HepG2 (cell line): ENCODE data around the gene PSEN1. TPM values are rescaled to one million over a fixed set of nuclear protein-coding genes. Genes with fewer than 3 reads are reported as not detected.

ENCODE experiments used
- BCL6 ChIP-seq: IDR thresholded peaks from 2 replicates; pipeline ENCODE4 v1.6.1; 2016; ENCODE audit warnings: missing genetic modification reagents, missing compliant biosample characterization
- CBFB ChIP-seq: sonication (generic); formaldehyde crosslinking; IDR thresholded peaks from 2 replicates; pipeline ENCODE4 v1.4.0; 2020; ENCODE audit warnings: missing genetic modification reagents
- CBX1 ChIP-seq: IDR thresholded peaks from one replicate; pipeline ENCODE4 v1.6.1; 2016; ENCODE audit warnings: antibody characterized with exemption, low read depth
- CBX5 ChIP-seq: sonication (generic); formaldehyde crosslinking; IDR thresholded peaks from 2 replicates; pipeline ENCODE4 v1.4.0; 2020; ENCODE audit warnings: missing genetic modification reagents, borderline replicate concordance
- CREM ChIP-seq, 2 experiments: sonication (generic) in 1 of 2; formaldehyde crosslinking in 1 of 2; IDR thresholded peaks; 2 replicates each; pipeline versions ENCODE4 v1.4.0 to v1.6.1; 2016 to 2020; ENCODE audit warnings: antibody characterized with exemption in 1 of 2, mild to moderate bottlenecking in 1 of 2, missing genetic modification reagents in 1 of 2
- GPN1 ChIP-seq: sonication (generic); formaldehyde crosslinking; IDR thresholded peaks from 2 replicates; pipeline ENCODE4 v1.5.1; 2020; ENCODE audit warnings: missing genetic modification reagents, borderline replicate concordance
- HHEX ChIP-seq: IDR thresholded peaks from 2 replicates; pipeline ENCODE4 v1.6.1; 2016; ENCODE audit warnings: control low read depth
- JUND ChIP-seq: sonication (generic); formaldehyde crosslinking; IDR thresholded peaks from 2 replicates; pipeline ENCODE4 v1.8.0; 2022; ENCODE audit warnings: mild to moderate bottlenecking, missing genetic modification reagents
- KMT2A ChIP-seq: sonication (generic); formaldehyde crosslinking; IDR thresholded peaks from 2 replicates; pipeline ENCODE4 v1.4.0; 2020; ENCODE audit warnings: missing genetic modification reagents
- PAX8 ChIP-seq: sonication (generic); formaldehyde crosslinking; IDR thresholded peaks from 2 replicates; pipeline ENCODE4 v1.8.0; 2022; ENCODE audit warnings: mild to moderate bottlenecking, missing genetic modification reagents, borderline replicate concordance
- SUZ12 ChIP-seq: fragments of 150-350 bp; IDR thresholded peaks from 2 replicates; pipeline ENCODE4 v1.6.1; 2014; ENCODE audit warnings: low read depth, low read length
- ZFP90 ChIP-seq: sonication (generic); formaldehyde crosslinking; IDR thresholded peaks from 2 replicates; pipeline ENCODE4 v1.8.0; 2022; ENCODE audit warnings: missing genetic modification reagents, mild to moderate bottlenecking, inconsistent platforms, borderline replicate concordance
- ZMYM2 ChIP-seq: sonication (generic); formaldehyde crosslinking; IDR thresholded peaks from 2 replicates; pipeline ENCODE4 v1.8.0; 2022; ENCODE audit warnings: mild to moderate bottlenecking, missing genetic modification reagents
- ZNF263 ChIP-seq: sonication (generic); formaldehyde crosslinking; IDR thresholded peaks from 2 replicates; pipeline ENCODE4 v1.4.0; 2020; ENCODE audit warnings: missing genetic modification reagents
- ZNF331 ChIP-seq: sonication (generic); formaldehyde crosslinking; IDR thresholded peaks from 2 replicates; pipeline ENCODE4 v1.4.0; 2020; ENCODE audit warnings: missing genetic modification reagents
- ZNF460 ChIP-seq: sonication (generic); formaldehyde crosslinking; IDR thresholded peaks from 2 replicates; pipeline ENCODE4 v1.5.1; 2020; ENCODE audit warnings: missing genetic modification reagents, mild to moderate bottlenecking, borderline replicate concordance
- polyA plus RNA-seq, 8 experiments: library from polyadenylated mRNA; depleted of rRNA in 3 of 8; stranded (reverse) in 7 of 8; unstranded in 1 of 8; fragments of >200 nt; fragmentation: Illumina TruSeq in 4 of 8; extraction: Trizol in 4 of 8; gene quantifications; 2 replicates each; pipeline versions ENCODE4 v1.2.1 to v1.2.3, GENCODE V29; 2011 to 2016; ENCODE audit warnings: low read depth in 4 of 8, missing spikeins in 1 of 8, mixed read lengths in 1 of 8; ENCODE audit not compliant: insufficient read depth in 1 of 8
- total RNA-seq, 5 experiments: library from RNA; depleted of rRNA; stranded (reverse); fragments of >200 nt; fragmentation: Illumina TruSeq; extraction: Trizol; gene quantifications; 2 replicates each; pipeline ENCODE4 v1.2.3, GENCODE V29; 2016; ENCODE audit warnings: low read depth in 1 of 5
- TF ChIP-seq, protein P1 (sequence below): sonication (generic); formaldehyde crosslinking; IDR thresholded peaks from 2 replicates; pipeline ENCODE4 v1.4.0; 2020; ENCODE audit warnings: missing genetic modification reagents
- TF ChIP-seq, protein P2 (sequence below): sonication (generic); formaldehyde crosslinking; IDR thresholded peaks from 2 replicates; pipeline ENCODE4 v1.5.1; 2020; ENCODE audit warnings: missing genetic modification reagents, mild to moderate bottlenecking, borderline replicate concordance
- TF ChIP-seq, protein P3 (sequence below): sonication (generic); formaldehyde crosslinking; IDR thresholded peaks from 2 replicates; pipeline ENCODE4 v1.4.0; 2020; ENCODE audit warnings: missing genetic modification reagents, borderline replicate concordance
- TF ChIP-seq, protein P4 (sequence below): sonication (generic); formaldehyde crosslinking; IDR thresholded peaks from 2 replicates; pipeline ENCODE4 v1.4.0; 2020; ENCODE audit warnings: missing genetic modification reagents, mild to moderate bottlenecking, borderline replicate concordance
- TF ChIP-seq, protein P5 (sequence below): sonication (generic); formaldehyde crosslinking; IDR thresholded peaks from 2 replicates; pipeline ENCODE4 v1.5.0; 2020; ENCODE audit warnings: missing genetic modification reagents

PSEN1 gene
- total and polyA plus RNA-seq, 2 of the 13 experiments (the other 11 are each of a cell fraction or from before 2014, with no cell fraction given), result 12.5 to 26.6 TPM

DNA sequence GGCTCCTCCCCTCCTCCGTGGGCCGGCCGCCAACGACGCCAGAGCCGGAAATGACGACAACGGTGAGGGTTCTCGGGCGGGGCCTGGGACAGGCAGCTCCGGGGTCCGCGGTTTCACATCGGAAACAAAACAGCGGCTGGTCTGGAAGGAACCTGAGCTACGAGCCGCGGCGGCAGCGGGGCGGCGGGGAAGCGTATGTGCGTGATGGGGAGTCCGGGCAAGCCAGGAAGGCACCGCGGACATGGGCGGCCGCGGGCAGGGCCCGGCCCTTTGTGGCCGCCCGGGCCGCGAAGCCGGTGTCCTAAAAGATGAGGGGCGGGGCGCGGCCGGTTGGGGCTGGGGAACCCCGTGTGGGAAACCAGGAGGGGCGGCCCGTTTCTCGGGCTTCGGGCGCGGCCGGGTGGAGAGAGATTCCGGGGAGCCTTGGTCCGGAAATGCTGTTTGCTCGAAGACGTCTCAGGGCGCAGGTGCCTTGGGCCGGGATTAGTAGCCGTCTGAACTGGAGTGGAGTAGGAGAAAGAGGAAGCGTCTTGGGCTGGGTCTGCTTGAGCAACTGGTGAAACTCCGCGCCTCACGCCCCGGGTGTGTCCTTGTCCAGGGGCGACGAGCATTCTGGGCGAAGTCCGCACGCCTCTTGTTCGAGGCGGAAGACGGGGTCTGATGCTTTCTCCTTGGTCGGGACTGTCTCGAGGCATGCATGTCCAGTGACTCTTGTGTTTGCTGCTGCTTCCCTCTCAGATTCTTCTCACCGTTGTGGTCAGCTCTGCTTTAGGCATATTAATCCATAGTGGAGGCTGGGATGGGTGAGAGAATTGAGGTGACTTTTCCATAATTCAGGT is at the start of gene PSEN1 (continued):
- TF ChIP-seq, protein P1, sequence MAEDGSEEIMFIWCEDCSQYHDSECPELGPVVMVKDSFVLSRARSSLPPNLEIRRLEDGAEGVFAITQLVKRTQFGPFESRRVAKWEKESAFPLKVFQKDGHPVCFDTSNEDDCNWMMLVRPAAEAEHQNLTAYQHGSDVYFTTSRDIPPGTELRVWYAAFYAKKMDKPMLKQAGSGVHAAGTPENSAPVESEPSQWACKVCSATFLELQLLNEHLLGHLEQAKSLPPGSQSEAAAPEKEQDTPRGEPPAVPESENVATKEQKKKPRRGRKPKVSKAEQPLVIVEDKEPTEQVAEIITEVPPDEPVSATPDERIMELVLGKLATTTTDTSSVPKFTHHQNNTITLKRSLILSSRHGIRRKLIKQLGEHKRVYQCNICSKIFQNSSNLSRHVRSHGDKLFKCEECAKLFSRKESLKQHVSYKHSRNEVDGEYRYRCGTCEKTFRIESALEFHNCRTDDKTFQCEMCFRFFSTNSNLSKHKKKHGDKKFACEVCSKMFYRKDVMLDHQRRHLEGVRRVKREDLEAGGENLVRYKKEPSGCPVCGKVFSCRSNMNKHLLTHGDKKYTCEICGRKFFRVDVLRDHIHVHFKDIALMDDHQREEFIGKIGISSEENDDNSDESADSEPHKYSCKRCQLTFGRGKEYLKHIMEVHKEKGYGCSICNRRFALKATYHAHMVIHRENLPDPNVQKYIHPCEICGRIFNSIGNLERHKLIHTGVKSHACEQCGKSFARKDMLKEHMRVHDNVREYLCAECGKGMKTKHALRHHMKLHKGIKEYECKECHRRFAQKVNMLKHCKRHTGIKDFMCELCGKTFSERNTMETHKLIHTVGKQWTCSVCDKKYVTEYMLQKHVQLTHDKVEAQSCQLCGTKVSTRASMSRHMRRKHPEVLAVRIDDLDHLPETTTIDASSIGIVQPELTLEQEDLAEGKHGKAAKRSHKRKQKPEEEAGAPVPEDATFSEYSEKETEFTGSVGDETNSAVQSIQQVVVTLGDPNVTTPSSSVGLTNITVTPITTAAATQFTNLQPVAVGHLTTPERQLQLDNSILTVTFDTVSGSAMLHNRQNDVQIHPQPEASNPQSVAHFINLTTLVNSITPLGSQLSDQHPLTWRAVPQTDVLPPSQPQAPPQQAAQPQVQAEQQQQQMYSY (CRISPR knock-in tag), result no peak
- no peak for TF ChIP-seq SUZ12
- TF ChIP-seq KMT2A, result no peak; the same call in 1 of the 2 replicates
- TF ChIP-seq HHEX (CRISPR knock-in tag), result no peak
- no peak for TF ChIP-seq JUND (CRISPR knock-in tag)
- peak; percentile 31; the same call in 1 of the 2 replicates for TF ChIP-seq ZNF263
- no peak for TF ChIP-seq ZNF460 (CRISPR knock-in tag)
- TF ChIP-seq ZMYM2 (CRISPR knock-in tag), result no peak
- 0 out of 2 replicates have a peak, but pooled peaks have one; percentile 1 for TF ChIP-seq ZFP90 (CRISPR knock-in tag)
- TF ChIP-seq PAX8 (CRISPR knock-in tag), result no peak
- peak; percentile 50; the same call in 1 of the 2 replicates for TF ChIP-seq ZNF331 (CRISPR knock-in tag)
- TF ChIP-seq CBX1, result no peak
- TF ChIP-seq, protein P2, sequence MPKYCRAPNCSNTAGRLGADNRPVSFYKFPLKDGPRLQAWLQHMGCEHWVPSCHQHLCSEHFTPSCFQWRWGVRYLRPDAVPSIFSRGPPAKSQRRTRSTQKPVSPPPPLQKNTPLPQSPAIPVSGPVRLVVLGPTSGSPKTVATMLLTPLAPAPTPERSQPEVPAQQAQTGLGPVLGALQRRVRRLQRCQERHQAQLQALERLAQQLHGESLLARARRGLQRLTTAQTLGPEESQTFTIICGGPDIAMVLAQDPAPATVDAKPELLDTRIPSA (CRISPR knock-in tag), result no peak
- TF ChIP-seq GPN1, result no peak; the same call in 1 of the 2 replicates
- peak; percentile 86 for TF ChIP-seq CREM (IDR thresholded peaks at IDR 0.05)
- TF ChIP-seq CREM (CRISPR knock-in tag; IDR thresholded peaks at IDR 0.05), result no peak
- TF ChIP-seq CBX5 (CRISPR knock-in tag), result no peak
- TF ChIP-seq, protein P3, sequence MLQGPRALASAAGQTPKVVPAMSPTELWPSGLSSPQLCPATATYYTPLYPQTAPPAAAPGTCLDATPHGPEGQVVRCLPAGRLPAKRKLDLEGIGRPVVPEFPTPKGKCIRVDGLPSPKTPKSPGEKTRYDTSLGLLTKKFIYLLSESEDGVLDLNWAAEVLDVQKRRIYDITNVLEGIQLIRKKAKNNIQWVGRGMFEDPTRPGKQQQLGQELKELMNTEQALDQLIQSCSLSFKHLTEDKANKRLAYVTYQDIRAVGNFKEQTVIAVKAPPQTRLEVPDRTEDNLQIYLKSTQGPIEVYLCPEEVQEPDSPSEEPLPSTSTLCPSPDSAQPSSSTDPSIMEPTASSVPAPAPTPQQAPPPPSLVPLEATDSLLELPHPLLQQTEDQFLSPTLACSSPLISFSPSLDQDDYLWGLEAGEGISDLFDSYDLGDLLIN (CRISPR knock-in tag), result no peak
- no peak for TF ChIP-seq CBFB (CRISPR knock-in tag)
- TF ChIP-seq BCL6 (CRISPR knock-in tag), result no peak
- TF ChIP-seq, protein P4, sequence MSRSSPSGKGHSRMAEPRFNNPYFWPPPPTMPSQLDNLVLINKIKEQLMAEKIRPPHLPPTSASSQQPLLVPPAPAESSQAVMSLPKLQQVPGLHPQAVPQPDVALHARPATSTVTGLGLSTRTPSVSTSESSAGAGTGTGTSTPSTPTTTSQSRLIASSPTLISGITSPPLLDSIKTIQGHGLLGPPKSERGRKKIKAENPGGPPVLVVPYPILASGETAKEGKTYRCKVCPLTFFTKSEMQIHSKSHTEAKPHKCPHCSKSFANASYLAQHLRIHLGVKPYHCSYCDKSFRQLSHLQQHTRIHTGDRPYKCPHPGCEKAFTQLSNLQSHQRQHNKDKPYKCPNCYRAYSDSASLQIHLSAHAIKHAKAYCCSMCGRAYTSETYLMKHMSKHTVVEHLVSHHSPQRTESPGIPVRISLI, result 0 out of 2 replicates have a peak, but pooled peaks have one; percentile 11
- TF ChIP-seq, protein P5, sequence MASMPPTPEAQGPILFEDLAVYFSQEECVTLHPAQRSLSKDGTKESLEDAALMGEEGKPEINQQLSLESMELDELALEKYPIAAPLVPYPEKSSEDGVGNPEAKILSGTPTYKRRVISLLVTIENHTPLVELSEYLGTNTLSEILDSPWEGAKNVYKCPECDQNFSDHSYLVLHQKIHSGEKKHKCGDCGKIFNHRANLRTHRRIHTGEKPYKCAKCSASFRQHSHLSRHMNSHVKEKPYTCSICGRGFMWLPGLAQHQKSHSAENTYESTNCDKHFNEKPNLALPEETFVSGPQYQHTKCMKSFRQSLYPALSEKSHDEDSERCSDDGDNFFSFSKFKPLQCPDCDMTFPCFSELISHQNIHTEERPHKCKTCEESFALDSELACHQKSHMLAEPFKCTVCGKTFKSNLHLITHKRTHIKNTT (CRISPR knock-in tag), result no peak
